Umbilical cord (tissue), 2 donors: ENCODE measurements around the gene DIP2A. TPM values are rescaled to one million over a fixed set of nuclear protein-coding genes. Genes with fewer than 3 reads are reported as not detected.
"Not testable (repeated sequence)": the region's sequence is repeated elsewhere in the genome, so short reads cannot be mapped to it uniquely, and the experiment has no call there.

Experiments
- DNase-seq: peaks from one replicate; pipeline ENCODE4 v3.0.0-alpha.2; 2015; ENCODE audit warnings: low spot score
- total RNA-seq: library from RNA; depleted of rRNA; stranded (reverse); fragments of >200 nt; gene quantifications from one replicate; pipeline ENCODE4 v1.2.3, GENCODE V29; 2014; ENCODE audit warnings: low replicate concordance; ENCODE audit not compliant: insufficient read depth

DIP2A gene
- total RNA-seq, 1 donor from 2014 or later = 29.1 TPM

- DNase-seq = no peak
These were observed 6.0 kb upstream of the DIP2A start for GRCh38 chr21:46452710-46453109.

GRCh38 chr21:46454142-46454541 is 4.5 kb upstream of the DIP2A start:
- DNase-seq = no peak

- no peak for DNase-seq
These were observed 3.9 kb upstream of the DIP2A start for GRCh38 chr21:46454634-46455390.

- DNase-seq = no peak
These were observed 2.9 kb upstream of the DIP2A start for GRCh38 chr21:46455575-46456385.

- DNase-seq = no peak
These were observed 1.9 kb upstream of the DIP2A start for GRCh38 chr21:46456750-46457149.

GRCh38 chr21:46457801-46458314 is 833 bp upstream of the DIP2A start:
- DNase-seq = peak; percentile 60

GRCh38 chr21:46459024-46459355 is 299 bp downstream of the DIP2A start:
- no peak for DNase-seq

GRCh38 chr21:46459356-46460112 is 843 bp downstream of the DIP2A start:
- DNase-seq = peak; percentile 40

- DNase-seq = no peak
These were observed 3.2 kb downstream of the DIP2A start for GRCh38 chr21:46461909-46462308.

- DNase-seq = not testable (repeated sequence)
These were observed 6.5 kb downstream of the DIP2A start for GRCh38 chr21:46465153-46465552.

GRCh38 chr21:46465651-46466050 is 7.0 kb downstream of the DIP2A start:
- DNase-seq = no peak

GRCh38 chr21:46468108-46468774 is 9.6 kb downstream of the DIP2A start:
- no peak for DNase-seq

- DNase-seq = no peak
These were observed 10.6 kb downstream of the DIP2A start for GRCh38 chr21:46469275-46469674.

- no peak for DNase-seq
These were observed 12.8 kb downstream of the DIP2A start for GRCh38 chr21:46471514-46471913.

- DNase-seq = no peak
These were observed 13.6 kb downstream of the DIP2A start for GRCh38 chr21:46472246-46472645.

GRCh38 chr21:46474382-46474781 is 15.7 kb downstream of the DIP2A start:
- no peak for DNase-seq

GRCh38 chr21:46475296-46475695 is 16.6 kb downstream of the DIP2A start:
- DNase-seq = no peak

GRCh38 chr21:46477765-46478164 is 19.1 kb downstream of the DIP2A start:
- no peak for DNase-seq

- no peak for DNase-seq
These were observed 20.2 kb downstream of the DIP2A start for GRCh38 chr21:46478910-46479309.

GRCh38 chr21:46480466-46480865 is 21.8 kb downstream of the DIP2A start:
- no peak for DNase-seq

- no peak for DNase-seq
These were observed 23.6 kb downstream of the DIP2A start for GRCh38 chr21:46482225-46482845.
